Islet precursor cell (in vitro differentiated cells): ENCODE measurements around the gene ACTL10.
"Not testable (repeated sequence)": the region's sequence is repeated elsewhere in the genome, so short reads cannot be mapped to it uniquely, and the experiment has no call there.

Experiments used
- DNase-seq: peaks from one replicate; pipeline ENCODE4 v3.0.0-alpha.2; 2018

Gene ACTL10

GRCh38 chr20:33700696-33701441 is 34.1 kb downstream of the ACTL10 start:
- DNase-seq: not testable (repeated sequence)

DNA sequence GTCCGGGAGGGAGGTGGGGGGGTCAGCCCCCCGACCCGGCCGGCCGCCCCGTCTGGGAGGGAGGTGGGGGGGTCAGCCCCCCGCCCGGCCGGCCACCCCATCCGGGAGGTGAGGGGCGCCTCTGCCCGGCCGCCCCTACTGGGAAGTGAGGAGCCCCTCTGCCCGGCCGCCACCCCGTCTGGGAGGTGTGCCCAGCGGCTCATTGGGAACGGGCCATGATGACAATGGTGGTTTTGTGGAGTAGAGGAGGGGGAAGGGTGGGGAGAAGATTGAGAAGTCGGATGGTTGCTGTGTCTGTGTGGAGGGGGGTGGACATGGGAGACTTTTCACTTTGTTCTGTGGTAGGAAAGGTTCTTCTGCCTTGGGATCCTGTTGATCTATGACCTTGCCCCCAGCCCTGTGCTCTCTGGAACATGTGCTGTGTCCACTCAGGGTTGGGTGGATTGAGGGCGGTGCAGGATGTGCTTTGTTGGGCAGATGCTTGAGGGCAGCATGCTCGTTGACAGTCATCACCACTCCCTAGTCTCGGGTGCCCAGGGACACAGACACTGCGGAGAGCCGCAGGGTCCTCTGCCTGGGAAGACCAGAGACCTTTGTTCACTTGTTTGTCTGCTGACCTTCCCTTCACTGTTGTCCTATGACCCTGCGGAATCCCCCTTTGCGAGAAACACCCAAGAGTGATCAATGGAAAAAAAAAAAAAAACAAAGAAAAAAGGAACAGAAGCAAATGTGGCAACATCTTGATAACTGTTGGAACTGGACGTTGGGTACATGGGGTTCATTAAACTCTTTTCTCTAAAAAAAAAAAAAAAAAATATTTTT is 35.1 kb downstream of the ACTL10 start:
- DNase-seq: no peak

DNA sequence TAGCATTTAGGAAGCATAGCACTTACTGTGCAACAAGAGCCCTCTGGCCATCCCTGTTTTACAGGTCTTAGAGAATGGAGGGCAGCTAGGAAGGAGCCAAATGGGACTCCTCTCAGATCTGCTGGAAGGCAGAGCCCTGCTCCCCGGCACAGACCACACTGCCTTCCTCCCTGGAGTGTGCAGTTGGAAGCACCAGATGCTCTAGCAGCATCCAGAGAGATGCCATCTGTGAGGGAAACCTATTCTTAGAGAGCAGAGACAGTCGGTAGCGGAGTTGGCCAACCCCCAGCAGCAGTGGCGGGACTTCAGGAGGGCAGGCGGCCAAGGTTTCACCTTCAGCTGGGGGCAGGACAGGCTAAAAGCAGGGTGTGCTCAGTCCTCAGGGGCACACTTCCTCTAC is 36.1 kb downstream of the ACTL10 start:
- no peak for DNase-seq

- DNase-seq: no peak
These were observed 36.9 kb downstream of the ACTL10 start for GRCh38 chr20:33703498-33704137.

DNA sequence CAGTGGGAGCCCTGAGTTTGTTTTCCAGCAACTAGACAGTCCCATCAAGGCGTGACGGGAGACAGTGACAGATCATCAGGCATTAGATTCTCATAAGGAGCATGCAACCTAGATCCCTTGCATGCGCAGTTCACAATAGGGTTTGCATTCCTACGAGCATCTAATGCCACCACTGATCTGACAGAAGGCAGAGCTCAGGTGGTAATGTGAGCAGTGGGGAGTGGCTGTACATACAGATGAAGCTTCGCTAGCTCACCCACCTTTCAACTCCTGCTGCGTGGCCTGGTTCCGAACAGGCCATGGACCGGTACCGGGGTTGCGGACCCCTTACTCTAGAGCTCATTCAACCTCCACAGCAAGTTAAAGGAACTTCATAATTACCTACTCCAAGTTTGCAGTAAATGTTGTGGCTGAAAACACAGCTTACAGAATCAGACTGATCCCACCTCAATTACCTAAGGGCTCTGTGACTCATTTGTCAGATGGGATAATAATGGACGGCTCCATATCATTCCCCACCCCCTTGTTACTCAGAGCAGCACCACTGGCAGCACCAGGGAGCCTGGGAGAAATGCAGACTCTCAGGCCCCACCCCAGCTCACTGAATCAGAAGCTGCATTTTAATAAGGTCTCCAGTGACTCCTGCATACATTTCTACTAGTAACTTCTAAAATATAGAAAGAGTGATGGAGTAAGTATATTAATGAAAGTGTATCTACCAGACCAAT is 37.6 kb downstream of the ACTL10 start:
- no peak for DNase-seq

GRCh38 chr20:33707668-33708067 is 40.9 kb downstream of the ACTL10 start:
- DNase-seq: no peak

GRCh38 chr20:33709398-33709797 is 42.7 kb downstream of the ACTL10 start:
- DNase-seq: no peak

- DNase-seq: no peak
These were observed 43.3 kb downstream of the ACTL10 start for GRCh38 chr20:33709905-33710541.

DNA sequence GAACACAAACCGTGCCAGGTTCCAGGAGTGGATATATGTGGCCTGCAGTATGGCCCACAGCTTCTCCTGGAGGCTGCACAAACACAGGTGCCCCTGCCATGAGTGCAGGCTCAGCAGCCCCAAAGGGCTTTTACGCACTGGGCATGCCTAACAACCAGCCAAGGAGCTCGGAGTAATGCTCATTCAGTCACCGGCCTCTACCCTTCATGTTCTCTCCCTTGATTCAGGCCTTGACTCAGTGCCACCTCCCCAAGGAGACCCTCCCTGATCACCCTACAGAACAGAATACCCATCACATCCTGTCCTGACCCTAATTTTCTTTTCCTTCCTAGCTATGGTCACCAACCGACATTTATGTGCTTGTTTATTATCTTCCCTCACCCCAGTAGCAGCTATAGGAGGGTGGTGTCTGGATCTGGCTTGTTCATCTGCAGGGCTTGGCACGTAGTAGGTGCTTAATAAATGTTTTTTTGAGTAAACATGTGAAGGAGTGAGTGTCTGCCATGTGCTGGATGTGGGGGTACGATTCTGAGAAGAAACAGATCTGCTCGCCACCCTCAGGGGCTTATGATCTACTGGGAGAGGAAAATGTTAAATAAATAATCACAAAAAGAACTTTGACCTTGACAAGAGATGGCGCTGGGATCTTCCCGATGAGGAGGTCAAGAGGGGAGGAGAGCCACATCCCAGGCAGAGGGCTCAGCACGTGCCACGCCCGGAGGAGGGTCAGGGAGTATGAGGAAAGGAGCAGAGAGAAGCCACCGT is 44.1 kb downstream of the ACTL10 start:
- DNase-seq: no peak

DNA sequence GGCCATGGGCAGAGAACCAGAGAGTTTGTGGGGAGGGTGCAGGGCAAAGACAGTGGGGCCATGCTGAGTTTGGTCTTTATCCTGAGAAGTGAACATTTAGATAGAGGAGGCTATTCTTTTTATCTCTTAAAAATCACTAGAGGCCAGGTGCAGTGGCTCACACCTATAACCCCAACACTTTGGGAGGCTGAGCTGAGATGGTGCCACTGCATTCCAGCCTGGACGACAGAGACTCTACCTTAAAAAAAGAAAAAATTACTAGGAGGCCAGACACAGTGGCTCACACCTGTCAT is 44.6 kb downstream of the ACTL10 start:
- DNase-seq: no peak

- no peak for DNase-seq
These were observed 47.2 kb downstream of the ACTL10 start for GRCh38 chr20:33713865-33714367.

GRCh38 chr20:33716498-33716897 is 49.8 kb downstream of the ACTL10 start:
- no peak for DNase-seq
